ENCODE results near the gene SDC1. TPM values are rescaled to one million over a fixed set of nuclear protein-coding genes. Genes with fewer than 3 reads are reported as not detected.

SDC1 gene
- total RNA-seq, 3 donors from 2014 or later = 65.3 to 170 (median 162) TPM

GRCh38 chr2:20226152-20226545, 1.2 kb upstream of the SDC1 start:
- no peak for ATAC-seq
- no peak for TF ChIP-seq CTCF (IDR thresholded peaks at IDR 0.05)
- H3K4me3 ChIP-seq = no peak overlapping the region
- peaks cover 34% of the 10 kb centered on the region for H3K4me1 ChIP-seq (ENCODE audit: low read depth)
- intact Hi-C loops (cut with DNase I, micrococcal nuclease) = loop anchor here in 1 of 2 donors (10.0 kb wide), 1 partner anchor 91 kb away; no protein-coding TSS in a partner anchor
- no peaks in the 10 kb centered on the region for H3K9me3 ChIP-seq
- DNase-seq = peak in 1 of 3 donors; percentile 38
- H3K36me3 ChIP-seq (ENCODE audit: low read depth) = no peaks in the 10 kb centered on the region

- intact Hi-C loops (cut with DNase I, micrococcal nuclease) = loop anchor here in 1 of 2 donors (10.0 kb wide), 1 partner anchor 91 kb away; no protein-coding TSS in a partner anchor
- H3K4me1 ChIP-seq (ENCODE audit: low read depth) = peaks cover 33% of the 10 kb centered on the region
- no peak overlapping the region for H3K4me3 ChIP-seq
- no peaks in the 10 kb centered on the region for H3K9me3 ChIP-seq
- ATAC-seq = peak; percentile 85
- TF ChIP-seq CTCF (IDR thresholded peaks at IDR 0.05) = peak; percentile 31
- peak; percentile 89 to 92 (median 91) for DNase-seq
- no peaks in the 10 kb centered on the region for H3K36me3 ChIP-seq (ENCODE audit: low read depth)
These were observed 593 bp upstream of the SDC1 start for GRCh38 chr2:20225294-20226151.

GRCh38 chr2:20224164-20224715, 690 bp downstream of the SDC1 start:
- intact Hi-C loops (cut with DNase I, micrococcal nuclease) = loop anchor here in 1 of 2 donors (10.0 kb wide), 1 partner anchor 89 kb away; no protein-coding TSS in a partner anchor
- ATAC-seq (peak; percentile 25), DNase-seq (peak; percentile 57 to 70 (median 58))
- Histone ChIP-seq H3K36me3 (ENCODE audit: low read depth) (no peaks in the 10 kb centered on the region), H3K9me3 (no peaks in the 10 kb centered on the region), H3K4me3 (peak overlapping the region; percentile 80), H3K4me1 (ENCODE audit: low read depth) (peaks cover 33% of the 10 kb centered on the region)
- TF ChIP-seq CTCF (IDR thresholded peaks at IDR 0.05) = no peak

GRCh38 chr2:20223407-20224163, 1.3 kb downstream of the SDC1 start:
- H3K36me3 ChIP-seq (ENCODE audit: low read depth) = no peaks in the 10 kb centered on the region
- H3K4me1 ChIP-seq (ENCODE audit: low read depth) = peaks cover 33% of the 10 kb centered on the region
- peak; percentile 6 for ATAC-seq
- no peak for TF ChIP-seq CTCF (IDR thresholded peaks at IDR 0.05)
- DNase-seq = peak in 2 of 3 donors; percentile 61 to 68
- no peaks in the 10 kb centered on the region for H3K9me3 ChIP-seq
- H3K4me3 ChIP-seq = peak overlapping the region; percentile 80
- intact Hi-C loops (cut with DNase I, micrococcal nuclease) = loop anchor here in 1 of 2 donors (10.0 kb wide), 1 partner anchor 89 kb away; no protein-coding TSS in a partner anchor

GRCh38 chr2:20222769-20223406, 2.0 kb downstream of the SDC1 start:
- Histone ChIP-seq H3K4me1 (ENCODE audit: low read depth) (peaks cover 33% of the 10 kb centered on the region), H3K36me3 (ENCODE audit: low read depth) (no peaks in the 10 kb centered on the region), H3K4me3 (no peak overlapping the region), H3K9me3 (no peaks in the 10 kb centered on the region)
- no peak for TF ChIP-seq CTCF (IDR thresholded peaks at IDR 0.05)
- ATAC-seq = no peak
- DNase-seq = peak in 2 of 3 donors; percentile 32 to 46
- intact Hi-C loops (cut with DNase I, micrococcal nuclease) = loop anchor here in 1 of 2 donors (10.0 kb wide), 1 partner anchor 88 kb away; no protein-coding TSS in a partner anchor

All from mucosa of descending colon (tissue), 3 donors.